GM12878 (cell line): ENCODE data around the gene ZNF626. TPM values are rescaled to one million over a fixed set of nuclear protein-coding genes. Genes with fewer than 3 reads are reported as not detected.

Source experiments
- ATAC-seq: fragments of 200-7000 bp; cut with Tn5 transposase; 3 replicates; pipeline ENCODE4 v1.9.1; 2020; ENCODE audit warnings: mild to moderate bottlenecking, moderate library complexity
- BruUV-seq: library from RNA; stranded (reverse); fragments of 400-500 nt; replicated peaks from 2 replicates; lab custom pipeline; 2021; lab: Mats Ljungman, UMichigan
- CTCF ChIA-PET: fragments of 300-600 bp; sonication (Branson Sonifier 250); formaldehyde crosslinking; extraction: SDS; loops from one replicate; lab custom pipeline; 2021; ENCODE audit warnings: inconsistent platforms; lab: Yijun Ruan, JAX
- POLR2A ChIA-PET: fragments of 350-600 bp; formaldehyde crosslinking; extraction: SDS; loops from one replicate; lab custom pipeline; 2021; ENCODE audit warnings: inconsistent platforms; lab: Charles Lee
- RAD21 ChIA-PET: fragments of 300-600 bp; sonication (Branson Sonifier 250); formaldehyde crosslinking; loops from one replicate; lab custom pipeline; 2023; ENCODE audit warnings: antibody characterized with exemption; ENCODE audit not compliant: unreplicated experiment; lab: Charles Lee
- SMC1A ChIA-PET: fragments of 300-600 bp; sonication (Branson Sonifier 250); formaldehyde crosslinking; loops from one replicate; lab custom pipeline; 2023; ENCODE audit not compliant: unreplicated experiment, uncharacterized antibody; lab: Charles Lee
- DNase-seq: peaks from one replicate; pipeline ENCODE4 v3.0.0-alpha.2; 2011; ENCODE audit warnings: low read depth, low spot score
- FAIRE-seq: peaks from 3 replicates; lab custom pipeline; 2011; peaks lifted over from hg19 to GRCh38; lab: Jason Lieb, UNC
- H2AFZ ChIP-seq: 2 replicates; pipeline ENCODE4 v1.6.0; 2011; ENCODE audit warnings: low read depth, low read length, control low read depth; ENCODE audit not compliant: control insufficient read depth
- H3K27ac ChIP-seq: 2 replicates; pipeline ENCODE4 v1.5.1; 2011; ENCODE audit warnings: control low read depth; ENCODE audit not compliant: control insufficient read depth, insufficient read depth
- H3K27me3 ChIP-seq, 2 experiments: replicated peaks in 1 of 2; 2 replicates each; pipeline versions ENCODE4 v1.6.0 to v1.6.1; 2011; ENCODE audit warnings: low read length in 1 of 2; ENCODE audit not compliant: control insufficient read depth in 2 of 2, insufficient read depth in 2 of 2
- H3K36me3 ChIP-seq, 2 experiments: 2 replicates each; pipeline ENCODE4 v1.5.1; 2011; ENCODE audit warnings: low read length in 1 of 2; ENCODE audit not compliant: control insufficient read depth in 2 of 2, insufficient read depth in 2 of 2
- H3K4me1 ChIP-seq: 2 replicates; pipeline ENCODE4 v1.6.1; 2011; ENCODE audit warnings: mild to moderate bottlenecking, low read length, moderate library complexity, mixed read lengths; ENCODE audit not compliant: control insufficient read depth, insufficient read depth
- H3K4me2 ChIP-seq: 2 replicates; pipeline ENCODE4 v1.6.0; 2011; ENCODE audit warnings: control low read depth; ENCODE audit not compliant: control insufficient read depth, insufficient read depth
- H3K4me3 ChIP-seq: fragments of 200-600 bp; sonication (generic); 2 replicates; pipeline ENCODE4 v1.5.1; 2016
- H3K79me2 ChIP-seq: 2 replicates; pipeline ENCODE4 v1.6.0; 2011; ENCODE audit warnings: low read length; ENCODE audit not compliant: control insufficient read depth, insufficient read depth
- H3K9ac ChIP-seq: 2 replicates; pipeline ENCODE4 v1.8.0; 2011; ENCODE audit warnings: low read length, control low read depth, mixed read lengths; ENCODE audit not compliant: control insufficient read depth, insufficient read depth
- H3K9me3 ChIP-seq: replicated peaks from 3 replicates; pipeline ENCODE4 v1.5.1; 2011; ENCODE audit warnings: mild to moderate bottlenecking, low read length; ENCODE audit not compliant: control insufficient read depth, insufficient read depth
- H4K20me1 ChIP-seq: 2 replicates; pipeline ENCODE4 v1.6.0; 2011; ENCODE audit not compliant: control insufficient read depth, insufficient read depth
- BMI1 ChIP-seq: fragments of 450-650 bp; IDR thresholded peaks from 2 replicates; pipeline ENCODE4 v1.6.1; 2016; ENCODE audit warnings: mild to moderate bottlenecking, moderate library complexity, borderline replicate concordance
- CEBPB ChIP-seq, 2 experiments: fragments of 150-350 bp in 1 of 2; IDR thresholded peaks; 2 replicates each; pipeline ENCODE4 v1.6.1; 2012 to 2014; ENCODE audit warnings: low read depth in 2 of 2, low read length in 2 of 2, borderline replicate concordance in 1 of 2, inconsistent platforms in 1 of 2
- CHD1 ChIP-seq: IDR thresholded peaks from 2 replicates; pipeline ENCODE4 v1.6.1; 2012; ENCODE audit warnings: low read depth, low read length, improper control_type of control experiment
- ELK1 ChIP-seq: IDR thresholded peaks from 2 replicates; pipeline ENCODE4 v1.6.1; 2012; ENCODE audit warnings: low read depth, low read length, improper control_type of control experiment
- EP300 ChIP-seq, 2 experiments: fragments of 150-350 bp in 1 of 2; IDR thresholded peaks; 2 replicates each; pipeline ENCODE4 v1.6.1; 2011 to 2012; ENCODE audit warnings: low read depth in 2 of 2, low read length in 2 of 2, borderline replicate concordance in 1 of 2, improper control_type of control experiment in 1 of 2, inconsistent platforms in 1 of 2; ENCODE audit not compliant: control insufficient read depth in 1 of 2
- ESRRA ChIP-seq: IDR thresholded peaks from 2 replicates; pipeline ENCODE4 v1.6.1; 2012; ENCODE audit warnings: mild to moderate bottlenecking, low read length, improper control_type of control experiment
- MEF2A ChIP-seq: IDR thresholded peaks from 2 replicates; pipeline ENCODE4 v1.6.1; 2011; ENCODE audit warnings: low read depth, mild to moderate bottlenecking, low read length, moderate library complexity; ENCODE audit not compliant: insufficient read depth
- RAD51 ChIP-seq: fragments of 450-650 bp; IDR thresholded peaks from 2 replicates; pipeline ENCODE4 v1.6.1; 2016; ENCODE audit warnings: moderate library complexity, mild to moderate bottlenecking, inconsistent platforms
- SUZ12 ChIP-seq: fragments of 200-600 bp; sonication (generic); IDR thresholded peaks from one replicate; pipeline ENCODE4 v1.6.1; 2018; ENCODE audit warnings: antibody characterized with exemption, mild to moderate bottlenecking; ENCODE audit not compliant: unreplicated experiment
- TBL1XR1 ChIP-seq: IDR thresholded peaks from 2 replicates; pipeline ENCODE4 v1.6.1; 2012; ENCODE audit warnings: low read depth, low read length, improper control_type of control experiment
- ZSCAN29 ChIP-seq: fragments of 450-650 bp; IDR thresholded peaks from 2 replicates; pipeline ENCODE4 v1.6.1; 2017; ENCODE audit warnings: mild to moderate bottlenecking, moderate library complexity
- WGBS: methylation state at CpG from one replicate; pipeline ENCODE4 v1.1.6; 2016; ENCODE audit warnings: low lambda C conversion rate; ENCODE audit not compliant: insufficient replicate concordance, insufficient coverage; ENCODE audit errors: missing lambda C conversion rate; 5-methylcytosine and 5-hydroxymethylcytosine counted together
- in situ Hi-C: fragments of 300-500 bp; cut with MboI; formaldehyde crosslinking; loops from 9 replicates; pipeline ENCODE4 v1.14.3; 2018; ENCODE audit warnings: mixed read lengths
- intact Hi-C: fragments of 100-400 bp; cut with micrococcal nuclease; formaldehyde crosslinking; loops from one replicate; pipeline ENCODE4 v1.14.2; 2022; ENCODE audit not compliant: unreplicated experiment
- polyA plus RNA-seq, 11 experiments: library from polyadenylated mRNA; depleted of rRNA in 4 of 11; unstranded in 6 of 11; stranded (reverse) in 5 of 11; fragments of >200 nt; fragmentation: Nextera tagmentation in 4 of 11; fragmentation: Illumina TruSeq in 1 of 11; extraction: Ambion mirVana in 4 of 11; extraction: Trizol in 1 of 11; gene quantifications; 1 replicate in 1 of 11; 2 replicates in 10 of 11; pipeline versions ENCODE4 v1.2.1 to v1.2.3, GENCODE V29; 2011 to 2016; ENCODE audit warnings: inconsistent platforms in 2 of 11, missing spikeins in 2 of 11, low read depth in 1 of 11
- total RNA-seq, 4 experiments: library from RNA; depleted of rRNA in 3 of 4; stranded (reverse); fragments of >200 nt in 3 of 4; fragmentation: Illumina TruSeq in 1 of 4; extraction: Trizol in 1 of 4; gene quantifications; 2 replicates each; pipeline versions ENCODE4 v1.2.1 to v1.2.3, GENCODE V29; 2013 to 2021
- TF ChIP-seq, protein P1 (sequence below): fragments of 450-650 bp; conservative IDR thresholded peaks from 2 replicates; pipeline ENCODE4 v1.6.1; 2017; ENCODE audit warnings: mild to moderate bottlenecking, moderate library complexity
- TF ChIP-seq, protein P2 (sequence below): IDR thresholded peaks from 2 replicates; pipeline ENCODE4 v1.6.1; 2011; ENCODE audit warnings: low read depth, mild to moderate bottlenecking, low read length, moderate library complexity, borderline replicate concordance; ENCODE audit errors: extremely low read depth

ZNF626 gene
- total and polyA plus RNA-seq, 10 of the 15 experiments (the other 5 are each of a cell fraction or from before 2014, with no cell fraction given), result 1.2 to 3.7 (median 1.9) TPM

- no peak for TF ChIP-seq ELK1
- TF ChIP-seq CHD1, result no peak
- no peak for TF ChIP-seq ESRRA
- TF ChIP-seq SUZ12, result no peak
- no peak for TF ChIP-seq TBL1XR1
- no peak for TF ChIP-seq RAD51
Observed at GRCh38 chr19:20611866-20612265, 49.5 kb downstream of the ZNF626 start (continued).

DNA sequence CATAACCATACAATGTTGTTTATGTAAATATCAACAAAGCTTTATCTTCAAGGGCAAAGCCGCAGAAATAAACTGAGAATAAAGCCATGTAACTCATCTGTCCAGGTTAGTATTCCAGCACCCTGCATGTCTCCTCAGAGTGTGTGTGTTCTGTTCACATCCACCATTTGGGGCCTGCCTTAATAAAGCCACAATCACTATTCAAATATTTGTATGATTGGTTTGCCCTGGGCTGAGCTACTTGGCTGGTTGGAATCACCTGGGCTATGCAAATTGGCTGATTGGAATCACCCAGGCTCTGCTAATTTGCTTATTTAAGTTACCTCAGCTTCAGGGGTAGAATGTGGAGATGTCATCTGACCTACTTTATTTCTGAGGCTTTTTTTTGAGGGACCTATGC, 53.4 kb downstream of the ZNF626 start:
- Histone ChIP-seq H3K27ac (no peak overlapping the region), H3K4me2 (no peak overlapping the region), H3K4me1 (no peaks in the 10 kb centered on the region), H3K79me2 (no peaks in the 10 kb centered on the region), H4K20me1 (no peaks in the 10 kb centered on the region), H2AFZ (no peak overlapping the region), H3K36me3 (no peaks in the 10 kb centered on the region), H3K4me3 (no peak overlapping the region), H3K9ac (no peak overlapping the region), H3K9me3 (no peaks in the 10 kb centered on the region; the same call in 2 of the 3 replicates), H3K27me3 (no peaks in the 10 kb centered on the region)
- ATAC-seq (no peak), FAIRE-seq (no peak), DNase-seq (no peak)
- TF ChIP-seq EP300 (IDR thresholded peaks at IDR 0.05; ENCODE audit: borderline replicate concordance in 1 of 2, control insufficient read depth in 1 of 2, low read depth in 2 of 2, low read length in 2 of 2) (no peak), BMI1 (no peak), SUZ12 (no peak), MEF2A (no peak), CEBPB (IDR thresholded peaks at IDR 0.05; ENCODE audit: borderline replicate concordance in 1 of 2, low read depth in 2 of 2, low read length in 2 of 2) (no peak), ZSCAN29 (no peak)
- TF ChIP-seq, protein P1, sequence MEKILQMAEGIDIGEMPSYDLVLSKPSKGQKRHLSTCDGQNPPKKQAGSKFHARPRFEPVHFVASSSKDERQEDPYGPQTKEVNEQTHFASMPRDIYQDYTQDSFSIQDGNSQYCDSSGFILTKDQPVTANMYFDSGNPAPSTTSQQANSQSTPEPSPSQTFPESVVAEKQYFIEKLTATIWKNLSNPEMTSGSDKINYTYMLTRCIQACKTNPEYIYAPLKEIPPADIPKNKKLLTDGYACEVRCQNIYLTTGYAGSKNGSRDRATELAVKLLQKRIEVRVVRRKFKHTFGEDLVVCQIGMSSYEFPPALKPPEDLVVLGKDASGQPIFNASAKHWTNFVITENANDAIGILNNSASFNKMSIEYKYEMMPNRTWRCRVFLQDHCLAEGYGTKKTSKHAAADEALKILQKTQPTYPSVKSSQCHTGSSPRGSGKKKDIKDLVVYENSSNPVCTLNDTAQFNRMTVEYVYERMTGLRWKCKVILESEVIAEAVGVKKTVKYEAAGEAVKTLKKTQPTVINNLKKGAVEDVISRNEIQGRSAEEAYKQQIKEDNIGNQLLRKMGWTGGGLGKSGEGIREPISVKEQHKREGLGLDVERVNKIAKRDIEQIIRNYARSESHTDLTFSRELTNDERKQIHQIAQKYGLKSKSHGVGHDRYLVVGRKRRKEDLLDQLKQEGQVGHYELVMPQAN, result no peak
- TF ChIP-seq, protein P2, sequence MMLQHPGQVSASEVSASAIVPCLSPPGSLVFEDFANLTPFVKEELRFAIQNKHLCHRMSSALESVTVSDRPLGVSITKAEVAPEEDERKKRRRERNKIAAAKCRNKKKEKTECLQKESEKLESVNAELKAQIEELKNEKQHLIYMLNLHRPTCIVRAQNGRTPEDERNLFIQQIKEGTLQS, result no peak
- BruUV-seq, result no TSS peak
- CTCF ChIA-PET, result no interaction called here
- POLR2A ChIA-PET, result no interaction called here
- RAD21 ChIA-PET, result no interaction called here
- WGBS, result 0% methylated on average over 1 of the region's 1 CpG
- SMC1A ChIA-PET, result no interaction called here
- intact Hi-C loops, result no loop called here
- in situ Hi-C loops, result no loop called here
